ENCODE results near the gene RTCA.
"Not testable (repeated sequence)": the region's sequence is repeated elsewhere in the genome, so short reads cannot be mapped to it uniquely, and the experiment has no call there.

RTCA gene

DNA sequence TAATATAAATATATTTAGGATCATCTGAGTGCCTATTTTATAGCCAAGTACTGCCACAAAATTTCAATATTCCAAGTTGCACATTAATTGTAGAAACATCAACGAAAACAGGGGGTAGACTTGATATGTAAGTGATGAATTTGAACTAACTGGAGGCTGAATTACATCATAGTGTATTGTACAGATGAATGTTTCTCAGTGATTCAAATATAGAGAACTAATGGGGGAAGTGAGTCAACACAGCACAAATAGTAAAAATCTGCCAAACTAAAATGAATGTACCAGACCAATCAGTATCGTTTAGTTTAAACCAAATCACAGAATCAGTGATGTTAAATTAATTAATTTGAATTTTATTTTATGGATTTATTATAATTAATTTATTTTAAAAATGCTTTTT is 42.8 kb downstream of the RTCA start:
- no peak for DNase-seq (ENCODE audit: low read depth)

DNA sequence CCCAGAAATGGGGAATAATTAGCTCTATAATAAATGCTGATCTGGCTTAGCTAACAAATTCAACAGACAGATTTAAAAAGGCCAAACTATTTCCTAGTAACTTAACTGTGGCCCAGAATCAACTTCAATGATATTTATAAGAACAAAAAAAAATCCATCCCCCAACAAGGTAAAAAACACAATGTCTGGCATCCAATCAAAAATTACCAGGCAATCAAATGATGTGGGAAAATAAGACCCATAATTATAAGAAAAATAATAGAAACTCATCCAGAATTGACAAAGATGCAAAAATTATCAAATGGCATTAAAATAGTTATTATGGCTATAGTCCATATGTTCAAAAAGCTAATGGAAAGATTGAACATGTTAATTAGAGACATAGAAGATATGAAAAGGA is 43.8 kb downstream of the RTCA start:
- DNase-seq (ENCODE audit: low read depth): no peak

DNA sequence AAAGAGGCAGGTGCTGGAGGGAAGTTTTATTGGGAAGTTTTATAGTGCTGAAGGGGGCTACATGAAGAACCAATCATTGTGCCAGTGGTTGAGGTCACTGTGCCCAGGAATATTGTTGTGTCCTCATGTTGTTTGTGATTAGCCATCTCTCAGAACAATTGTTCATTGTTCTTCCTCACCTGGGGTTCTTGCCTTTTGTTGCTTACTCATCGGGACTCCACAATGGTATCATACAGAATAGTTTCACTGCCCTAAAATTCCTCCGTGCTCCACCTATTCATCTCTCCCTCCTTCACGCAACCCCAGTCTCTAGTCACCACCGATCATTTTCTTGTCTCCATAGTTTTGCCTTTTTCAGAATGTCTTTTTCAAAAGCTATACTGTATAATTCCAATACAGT is 47.4 kb downstream of the RTCA start:
- DNase-seq (ENCODE audit: low read depth): no peak

DNA sequence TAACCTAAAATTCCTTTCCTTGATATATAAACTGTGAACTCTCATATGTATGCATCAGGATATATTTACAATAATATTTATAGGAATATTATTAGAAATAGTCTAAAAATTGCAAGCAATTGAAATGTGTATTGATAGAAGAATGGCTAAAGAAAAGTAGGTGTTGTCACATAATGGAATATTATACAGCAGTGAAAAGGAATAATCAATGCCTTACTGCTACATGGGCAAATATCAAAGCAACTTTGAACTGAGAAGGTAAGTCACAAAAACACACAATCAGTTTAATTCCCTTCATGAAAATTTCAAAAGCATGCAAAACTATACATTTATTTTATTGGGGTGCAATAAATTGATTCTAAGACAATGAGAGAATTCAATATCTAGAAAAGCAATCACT is 50.6 kb downstream of the RTCA start:
- no peak for DNase-seq (ENCODE audit: low read depth)

DNA sequence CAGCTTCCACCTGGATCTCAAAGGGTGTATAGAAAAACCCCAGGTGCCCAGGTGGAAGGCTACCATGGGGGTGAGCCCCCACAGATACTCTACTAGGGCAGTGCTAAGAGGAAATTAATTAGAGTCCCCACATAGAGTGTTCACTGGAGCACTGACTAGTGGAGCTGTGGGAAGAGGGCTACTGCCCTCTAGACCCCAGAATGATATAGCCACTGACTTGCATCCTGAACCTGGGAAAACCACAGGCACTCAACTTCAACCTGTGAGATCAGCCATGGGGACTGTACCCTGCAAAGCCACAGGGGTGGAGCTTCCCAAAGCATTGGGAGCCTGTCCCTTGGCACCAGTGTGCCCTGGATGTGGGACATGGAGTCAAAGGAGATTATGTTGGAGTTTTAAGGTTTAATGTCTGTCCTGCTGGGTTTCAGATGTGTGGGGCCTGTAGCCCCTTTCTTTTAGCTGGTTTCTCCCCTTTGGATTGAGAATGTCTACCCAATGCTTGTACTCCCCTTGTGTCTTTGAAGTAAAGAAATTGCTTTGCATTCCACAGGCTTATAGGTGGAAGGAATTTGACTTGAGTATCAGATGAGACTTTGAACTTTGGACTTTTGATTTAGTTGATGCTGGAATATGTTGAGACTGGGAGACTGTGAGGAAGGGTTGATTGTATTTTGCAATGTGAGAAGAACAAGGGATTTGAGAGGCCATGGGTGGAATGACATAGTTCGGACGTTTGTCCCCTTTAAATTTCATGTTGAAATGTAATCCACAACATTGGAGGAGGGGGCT is 54.5 kb downstream of the RTCA start:
- DNase-seq (ENCODE audit: low read depth): no peak

DNA sequence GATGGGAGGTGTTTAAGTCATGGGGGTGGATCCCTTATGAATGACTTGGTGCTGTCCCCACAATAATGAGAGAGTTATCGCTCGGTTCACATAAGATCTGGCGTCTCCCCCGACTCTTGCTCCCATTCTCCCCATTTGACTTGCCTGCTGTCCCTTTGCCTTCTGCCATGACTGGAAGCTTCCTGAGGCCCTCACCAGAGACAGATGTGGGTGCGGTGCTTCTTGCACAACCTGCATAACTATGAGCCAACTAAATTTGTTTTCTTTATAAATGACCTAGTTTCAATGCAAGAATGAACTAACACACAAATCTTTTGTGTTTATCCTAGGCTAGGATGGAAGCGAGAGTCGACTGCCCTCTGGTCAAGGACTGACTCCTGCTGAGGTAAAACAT is 55.1 kb downstream of the RTCA start:
- DNase-seq (ENCODE audit: low read depth): no peak

DNA sequence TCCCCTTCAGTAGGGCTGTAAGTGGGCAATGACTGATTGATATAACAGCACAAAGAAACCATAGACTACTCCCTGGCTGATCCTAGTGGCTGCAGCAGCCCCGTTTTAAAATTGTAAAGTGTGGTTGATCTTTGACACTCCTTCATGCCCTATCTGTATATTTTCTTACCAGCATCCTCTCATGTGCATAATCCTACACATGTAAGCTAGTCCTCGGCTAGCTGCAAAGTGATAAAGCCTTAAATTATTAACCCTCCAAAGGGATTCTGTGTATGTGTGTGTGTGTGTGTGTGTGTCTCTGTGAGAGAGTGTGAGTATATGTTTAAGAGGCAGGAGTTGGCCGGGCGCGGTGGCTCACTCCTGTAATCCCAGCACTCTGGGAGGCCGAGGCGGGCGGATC is 55.5 kb downstream of the RTCA start:
- no peak for DNase-seq (ENCODE audit: low read depth)

DNA sequence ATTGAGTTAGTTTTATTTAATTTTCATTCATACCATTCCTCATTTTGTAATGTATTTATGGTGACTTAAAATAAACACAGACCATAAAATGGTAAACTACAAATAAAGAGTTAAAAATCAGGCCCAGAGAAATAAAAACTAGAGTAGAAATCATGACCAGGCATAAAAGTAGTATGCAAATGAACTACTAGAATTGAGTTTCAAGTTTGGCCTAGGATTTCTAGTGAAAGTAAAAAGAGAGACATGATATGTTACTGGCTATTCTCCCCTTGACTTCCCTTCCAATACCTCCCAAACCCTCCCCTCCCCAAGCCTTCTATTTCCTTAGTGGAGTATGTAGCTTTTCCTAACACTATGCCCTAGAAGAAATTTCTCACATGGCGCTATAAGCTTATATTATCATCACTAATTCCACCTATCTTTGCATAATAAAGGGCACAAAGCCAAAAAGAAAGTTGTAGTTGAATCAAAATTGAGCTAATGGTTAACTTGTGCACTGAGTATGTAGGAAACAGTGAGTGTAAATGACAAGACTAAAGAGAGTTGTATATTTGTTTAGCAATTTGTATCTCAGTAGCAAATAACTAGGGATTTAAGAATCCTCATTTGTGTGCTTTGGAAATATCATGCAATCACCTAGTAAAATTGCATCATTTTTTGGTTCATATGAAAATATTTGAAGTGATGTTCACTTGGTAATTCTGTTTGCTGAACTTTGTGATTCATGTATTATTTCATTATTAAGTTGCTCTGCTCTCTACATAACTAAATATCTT is 56.6 kb downstream of the RTCA start:
- DNase-seq (ENCODE audit: low read depth): no peak

DNA sequence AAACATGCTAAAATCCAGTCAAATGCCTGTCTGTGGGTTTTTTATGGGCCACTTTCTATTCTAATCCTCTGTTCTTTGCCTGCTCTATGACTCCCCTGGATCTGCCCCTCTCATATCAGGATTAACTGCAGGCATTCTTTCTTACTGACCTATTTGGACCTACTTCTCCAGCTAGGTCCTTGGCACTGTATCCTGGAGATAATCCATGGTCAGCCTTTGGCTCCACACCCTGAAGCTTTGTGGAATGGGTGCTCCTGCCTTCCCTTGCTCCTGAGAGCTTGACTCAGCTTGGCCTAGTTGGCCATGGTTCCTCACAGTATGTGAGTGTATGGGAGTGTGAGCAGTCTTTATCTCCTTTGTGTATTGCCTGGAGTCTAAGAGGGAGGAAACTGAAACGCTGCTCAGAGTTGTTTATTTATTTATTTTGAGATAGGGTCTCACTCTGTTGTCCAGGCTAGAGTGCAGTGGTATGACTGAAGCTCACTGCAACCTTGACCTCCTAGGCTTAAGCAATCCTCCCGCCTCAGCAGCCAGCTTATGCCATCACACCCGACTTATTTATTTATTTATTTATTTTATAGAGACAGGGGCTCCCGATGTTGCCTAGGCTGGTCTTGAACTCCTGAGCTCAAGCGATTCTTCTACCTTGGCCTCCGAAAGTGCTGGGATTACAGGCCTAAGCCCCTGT is 57.5 kb downstream of the RTCA start:
- DNase-seq (ENCODE audit: low read depth): no peak

DNA sequence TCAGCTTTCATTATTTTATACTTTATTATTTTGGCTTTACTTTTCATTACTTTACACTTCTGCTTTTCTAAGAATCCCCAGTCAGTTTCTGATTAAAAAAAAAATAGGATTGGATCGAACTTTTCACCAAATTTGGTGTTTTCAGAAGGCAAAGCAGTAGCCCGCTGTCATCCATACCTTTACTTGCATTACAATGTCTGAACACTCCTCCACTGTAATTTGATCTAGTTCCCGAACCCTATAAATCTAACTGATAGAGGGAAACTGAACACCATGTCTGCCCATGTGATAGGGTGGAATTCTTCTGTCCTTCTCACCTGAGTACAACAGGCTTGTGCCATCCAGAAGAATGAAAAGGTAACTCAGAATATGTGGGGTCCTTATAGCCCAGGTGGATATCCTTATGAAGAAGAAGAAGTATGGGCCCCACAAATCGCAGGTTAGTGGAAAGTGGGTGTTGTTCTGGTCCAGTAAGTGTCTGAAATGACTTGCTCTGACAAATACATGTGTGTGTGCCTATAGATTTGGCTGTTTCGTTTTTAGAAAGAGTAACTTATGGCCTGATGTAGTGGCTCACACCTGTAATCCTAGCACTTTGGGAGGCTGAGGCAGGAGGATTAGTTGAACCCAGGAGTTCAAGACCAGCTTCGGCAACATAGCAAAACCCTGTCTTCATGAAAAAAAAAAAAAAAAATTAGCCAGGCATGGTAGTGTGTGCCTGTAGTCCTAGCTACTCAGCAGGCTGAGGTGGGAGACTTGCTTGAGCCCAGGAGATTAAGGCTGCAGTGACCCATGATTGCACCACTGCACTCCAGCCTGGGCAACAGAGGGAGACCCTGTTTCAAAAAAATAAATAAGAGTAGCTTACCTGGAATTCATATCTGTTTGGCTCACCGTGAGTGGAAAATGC is 59.7 kb downstream of the RTCA start:
- no peak for DNase-seq (ENCODE audit: low read depth)

DNA sequence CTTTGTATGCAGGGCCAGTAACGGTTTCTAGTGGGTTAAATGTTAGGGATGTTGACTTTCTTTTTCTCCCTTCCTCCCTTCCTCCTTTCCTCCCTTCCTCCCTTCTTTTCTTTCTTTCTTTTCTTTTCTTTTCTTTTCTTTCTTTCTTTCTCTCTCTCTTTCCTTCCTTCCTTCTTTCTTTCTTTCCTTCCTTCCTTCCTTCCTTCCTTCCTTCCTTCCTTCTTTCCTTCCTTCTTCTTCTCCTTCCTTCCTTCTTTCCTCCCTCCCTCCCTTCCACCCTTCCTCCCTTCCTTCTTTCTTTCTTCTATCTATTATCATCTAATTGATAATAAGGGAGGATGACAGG is 60.3 kb downstream of the RTCA start:
- not testable (repeated sequence) for DNase-seq (ENCODE audit: low read depth)

DNA sequence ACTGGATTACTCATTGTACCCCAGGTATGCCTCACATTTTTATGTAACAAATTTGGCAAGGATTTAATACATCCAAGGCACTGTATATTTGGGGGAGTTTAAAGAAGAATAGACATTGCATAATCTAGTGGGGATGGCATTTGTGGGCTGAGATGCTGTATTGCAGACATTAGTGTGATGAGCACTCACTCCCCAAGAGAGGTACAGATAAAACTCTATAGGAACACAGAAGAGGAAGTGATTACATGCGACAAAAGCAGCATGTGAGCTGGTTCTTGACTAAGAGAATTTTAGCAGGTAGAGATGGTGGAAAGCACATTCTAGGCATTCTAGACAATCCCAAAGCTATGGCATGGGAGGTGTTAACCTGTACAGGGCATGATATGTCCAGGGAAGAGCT is 62.1 kb downstream of the RTCA start:
- DNase-seq (ENCODE audit: low read depth): no peak

DNA sequence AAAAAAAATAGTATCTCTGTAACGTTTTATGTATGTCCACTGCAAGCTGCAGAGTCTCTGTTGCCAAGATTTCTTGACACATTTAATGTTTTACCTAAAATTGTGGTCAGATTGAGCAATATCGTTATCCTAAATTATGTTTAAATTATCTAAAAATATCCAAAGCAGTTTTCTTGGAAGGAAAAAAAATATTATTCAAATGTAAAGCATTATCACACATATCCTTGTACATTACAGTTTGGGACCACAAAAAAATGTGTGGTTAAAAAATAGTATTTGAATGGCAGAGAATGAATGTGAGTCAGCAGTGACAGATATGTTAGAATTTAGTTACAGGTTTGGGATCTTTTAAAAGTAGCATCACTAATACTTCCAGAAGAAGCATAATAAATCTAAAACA is 65.1 kb downstream of the RTCA start:
- DNase-seq (ENCODE audit: low read depth): not testable (repeated sequence)

DNA sequence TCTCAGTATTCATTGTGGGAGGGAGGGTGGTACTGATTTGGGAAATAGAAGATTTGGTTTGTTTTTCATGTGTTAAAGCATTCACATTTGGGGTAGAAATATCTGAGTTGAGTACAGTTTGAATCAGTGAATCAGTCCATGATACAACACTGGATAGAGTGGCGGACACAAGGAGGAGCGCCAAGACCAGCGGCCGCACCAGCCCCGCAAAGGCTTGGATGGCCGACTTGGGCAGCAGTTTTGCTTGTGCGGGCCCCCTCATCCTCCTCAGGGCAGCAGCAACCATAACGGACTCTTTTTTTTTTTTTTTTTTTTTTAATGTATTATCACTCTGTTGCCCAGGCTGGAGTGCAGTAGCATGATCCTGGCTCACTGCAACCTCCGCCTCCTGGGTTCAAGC is 66.3 kb downstream of the RTCA start:
- DNase-seq (ENCODE audit: low read depth): no peak

DNA sequence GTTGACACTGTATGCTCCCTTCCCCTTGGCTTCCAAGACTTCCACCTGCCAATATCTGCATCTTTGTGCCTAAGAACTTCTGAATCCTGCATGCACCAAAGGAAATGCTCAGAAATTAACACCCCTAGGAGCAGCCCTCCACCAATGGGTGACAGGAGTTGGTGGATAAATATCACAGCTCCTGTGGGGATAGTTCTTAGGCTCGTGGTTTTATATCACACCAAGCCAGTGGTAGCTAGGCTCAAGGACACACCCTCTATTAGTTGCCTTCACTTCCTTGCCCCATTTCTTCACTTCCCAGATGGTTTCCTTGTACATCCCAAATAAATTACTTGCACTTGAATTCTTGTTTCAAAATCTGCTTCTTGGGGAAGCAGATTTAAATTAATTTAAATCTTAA is 69.4 kb downstream of the RTCA start:
- DNase-seq (ENCODE audit: low read depth): no peak

DNA sequence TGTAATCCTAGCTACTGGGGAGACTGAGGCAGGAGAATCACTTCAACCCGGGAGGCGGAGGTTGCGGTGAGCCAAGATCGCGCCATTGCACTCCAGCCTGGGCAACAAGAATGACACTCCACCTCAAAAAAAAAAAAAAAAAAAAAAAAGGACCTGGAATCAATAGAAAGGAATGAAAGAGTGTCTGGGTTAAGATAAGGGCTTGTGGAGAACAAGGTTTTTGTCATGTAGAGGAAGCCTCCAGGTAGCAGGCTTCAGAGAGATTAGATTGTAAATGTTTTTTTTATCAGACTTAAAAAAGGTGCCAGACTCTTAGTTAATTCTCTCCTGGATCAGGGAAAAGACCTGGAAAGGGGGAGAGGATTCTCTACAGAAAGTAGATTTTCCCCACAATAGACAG is 71.9 kb downstream of the RTCA start:
- not testable (repeated sequence) for DNase-seq (ENCODE audit: low read depth)

DNA sequence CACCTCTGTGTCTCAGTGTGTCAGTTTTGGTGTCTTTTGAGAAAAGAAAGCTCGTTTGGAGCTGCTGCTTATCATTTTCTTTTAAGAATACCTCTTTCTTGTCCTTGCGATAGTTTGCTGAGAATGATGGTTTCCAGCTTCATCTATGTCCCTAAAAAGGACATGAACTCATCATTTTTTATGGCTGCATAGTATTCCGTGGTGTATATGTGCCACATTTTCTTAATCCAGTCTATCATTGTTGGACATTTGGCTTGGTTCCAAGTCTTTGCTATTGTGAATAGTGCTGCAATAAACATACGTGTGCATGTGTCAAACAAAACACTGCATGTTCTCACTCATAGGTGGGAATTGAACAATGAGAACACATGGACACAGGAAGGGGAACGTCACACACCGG is 73.7 kb downstream of the RTCA start:
- DNase-seq (ENCODE audit: low read depth): not testable (repeated sequence)

DNA sequence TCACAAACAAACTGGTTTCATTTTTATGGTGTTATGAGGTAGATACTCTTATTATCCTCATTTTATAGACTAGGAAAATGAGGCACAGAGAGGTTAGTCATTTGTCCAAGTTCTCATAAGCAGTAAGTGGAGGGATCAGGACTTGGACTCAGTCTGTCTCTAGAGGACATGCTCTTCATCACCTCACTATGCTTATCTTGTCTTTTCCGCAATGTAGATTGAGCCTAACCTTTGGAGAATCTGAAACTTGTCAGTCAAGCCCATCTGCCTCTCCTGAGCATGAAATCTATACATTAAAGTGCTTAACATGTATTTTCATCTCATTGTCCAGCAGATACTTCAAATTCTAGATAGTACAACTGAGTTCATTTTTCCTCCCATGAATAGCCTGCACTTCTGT is 74.5 kb downstream of the RTCA start:
- DNase-seq (ENCODE audit: low read depth): no peak

DNA sequence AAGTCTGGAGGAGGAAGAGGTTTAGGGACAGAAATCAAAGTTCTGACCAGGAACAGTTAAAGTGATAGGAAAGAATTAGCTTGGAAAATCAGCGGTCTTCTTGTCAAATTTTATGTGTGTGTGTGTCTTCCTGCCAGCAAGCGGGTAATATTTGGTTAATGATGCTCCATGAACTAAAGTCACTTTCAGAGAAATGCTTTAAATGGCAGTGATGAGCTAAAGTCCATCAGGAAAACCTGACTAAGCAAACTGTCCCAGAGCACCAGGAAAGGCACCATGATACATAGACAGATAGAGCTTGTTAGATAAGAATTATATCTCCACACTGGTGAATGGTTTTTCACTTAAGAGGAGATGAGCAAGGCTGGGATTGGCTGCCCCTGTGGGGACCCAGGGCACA is 76.3 kb downstream of the RTCA start:
- DNase-seq (ENCODE audit: low read depth): no peak

All from CMK (cell line).